Measurements from ENCODE around the gene SCD. TPM values are rescaled to one million over a fixed set of nuclear protein-coding genes. Genes with fewer than 3 reads are reported as not detected.

The SCD gene
- total RNA-seq, 1 experiment from 2014 or later = 215 TPM

GRCh38 chr10:100380400-100380799 lies 33.4 kb downstream of the SCD start:
- no peak for DNase-seq
- H3K27me3 ChIP-seq (ENCODE audit: control insufficient read depth, insufficient read depth, low read length) = no peaks in the 10 kb centered on the region
- H3K4me3 ChIP-seq (ENCODE audit: insufficient read depth, low read depth, low read length) = no peak overlapping the region
- H3K36me3 ChIP-seq (replicated peaks; ENCODE audit: control insufficient read depth, insufficient read depth, low read length) = peaks cover 10% of the 10 kb centered on the region

DNA sequence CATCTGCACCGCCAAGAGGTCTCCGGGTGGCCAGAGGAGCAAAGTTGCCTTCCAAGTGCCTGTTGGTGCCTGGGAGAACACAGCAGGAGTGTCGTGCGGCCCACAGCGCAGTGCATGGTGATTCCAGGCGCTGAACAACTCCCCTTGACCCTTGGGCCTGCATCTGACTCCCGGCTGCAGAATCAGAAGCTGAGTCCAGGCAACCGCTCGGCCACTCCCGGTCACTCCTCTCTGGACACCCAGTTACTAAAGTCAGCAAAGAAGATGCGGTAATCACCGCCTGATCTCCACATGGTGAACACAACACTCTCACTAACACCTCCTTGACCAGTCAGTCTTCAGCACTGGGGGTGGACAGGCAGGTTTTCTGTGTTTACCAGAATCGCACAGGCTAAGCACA lies 35.5 kb downstream of the SCD start:
- Histone ChIP-seq H3K4me3 (ENCODE audit: insufficient read depth, low read depth, low read length) (no peak overlapping the region), H3K27me3 (ENCODE audit: control insufficient read depth, insufficient read depth, low read length) (no peaks in the 10 kb centered on the region), H3K36me3 (replicated peaks; ENCODE audit: control insufficient read depth, insufficient read depth, low read length) (peaks cover 10% of the 10 kb centered on the region)
- no peak for DNase-seq

DNA sequence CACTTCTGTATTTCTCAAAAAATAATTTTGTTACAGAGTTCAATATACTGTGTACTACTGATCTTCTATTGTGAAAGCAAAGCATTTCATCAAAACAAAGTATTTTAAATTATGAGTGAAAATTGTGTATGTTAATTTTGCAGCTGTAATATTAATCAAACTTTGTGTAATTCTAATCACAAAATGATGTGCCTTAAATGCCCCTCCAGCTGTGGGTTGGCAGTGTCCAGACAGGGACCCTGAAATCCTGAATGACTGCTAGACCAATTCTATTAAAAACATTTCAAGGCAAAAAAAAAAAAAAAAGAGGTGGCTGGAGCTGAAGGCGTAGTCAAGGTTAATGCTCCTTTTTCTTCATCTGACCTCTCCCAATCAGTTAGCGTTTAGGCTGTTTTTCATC lies 36.2 kb downstream of the SCD start:
- H3K36me3 ChIP-seq (replicated peaks; ENCODE audit: control insufficient read depth, insufficient read depth, low read length) = peaks cover 11% of the 10 kb centered on the region
- H3K27me3 ChIP-seq (ENCODE audit: control insufficient read depth, insufficient read depth, low read length) = no peaks in the 10 kb centered on the region
- no peak overlapping the region for H3K4me3 ChIP-seq (ENCODE audit: insufficient read depth, low read depth, low read length)
- no peak for DNase-seq

- no peak overlapping the region for H3K4me3 ChIP-seq (ENCODE audit: insufficient read depth, low read depth, low read length)
- 0 out of 2 replicates have a peak, but pooled peaks cover 1% of the 10 kb centered on the region for H3K36me3 ChIP-seq (replicated peaks; ENCODE audit: control insufficient read depth, insufficient read depth, low read length)
- H3K27me3 ChIP-seq (ENCODE audit: control insufficient read depth, insufficient read depth, low read length) = no peaks in the 10 kb centered on the region
- DNase-seq = peak; percentile 5
Observed at GRCh38 chr10:100391163-100392002, 44.4 kb downstream of the SCD start.

GRCh38 chr10:100392686-100393003 lies 45.6 kb downstream of the SCD start:
- DNase-seq = no peak
- Histone ChIP-seq H3K36me3 (replicated peaks; ENCODE audit: control insufficient read depth, insufficient read depth, low read length) (0 out of 2 replicates have a peak, but pooled peaks cover 1% of the 10 kb centered on the region), H3K27me3 (ENCODE audit: control insufficient read depth, insufficient read depth, low read length) (no peaks in the 10 kb centered on the region), H3K4me3 (ENCODE audit: insufficient read depth, low read depth, low read length) (no peak overlapping the region)

DNA sequence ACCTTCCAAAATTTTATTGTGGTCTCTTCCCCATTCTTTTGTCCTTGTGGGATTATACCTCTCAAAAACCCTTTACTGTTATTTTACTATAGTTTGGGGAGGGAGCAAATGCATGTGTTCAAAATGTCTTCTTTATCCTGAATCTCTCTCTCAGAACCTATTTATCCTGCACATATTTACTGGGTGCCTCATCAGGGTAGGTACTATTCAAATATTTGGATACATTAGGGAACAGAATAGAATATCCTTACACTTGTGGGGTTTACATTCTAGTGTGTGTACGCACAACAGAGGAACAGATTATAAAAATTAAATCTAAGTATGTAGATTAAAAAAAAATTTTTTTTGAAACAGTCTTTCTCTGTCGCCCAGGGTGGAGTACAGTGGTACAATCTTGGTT lies 48.6 kb downstream of the SCD start:
- no peak for DNase-seq
- Histone ChIP-seq H3K27me3 (ENCODE audit: control insufficient read depth, insufficient read depth, low read length) (no peaks in the 10 kb centered on the region), H3K36me3 (replicated peaks; ENCODE audit: control insufficient read depth, insufficient read depth, low read length) (no peaks in the 10 kb centered on the region), H3K4me3 (ENCODE audit: insufficient read depth, low read depth, low read length) (no peak overlapping the region)

DNA sequence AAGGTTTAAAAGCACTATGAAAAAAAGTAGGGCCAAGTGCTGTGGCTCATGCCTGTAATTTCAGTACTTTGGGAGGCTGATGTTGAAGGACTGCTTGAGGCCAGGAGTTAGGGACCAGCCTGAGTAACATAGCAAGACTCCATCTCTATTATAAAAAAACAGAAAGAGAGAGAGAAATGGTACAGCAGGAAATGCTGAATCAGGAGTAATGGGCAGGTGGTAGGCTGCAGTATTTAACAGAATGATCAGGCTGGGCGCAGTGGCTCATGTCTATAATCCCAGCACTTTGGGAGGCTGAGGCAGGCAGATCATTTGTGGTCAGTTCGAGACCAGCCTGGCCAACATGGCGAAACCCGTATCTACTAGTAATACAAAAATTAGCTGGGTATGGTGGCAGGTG lies 49.6 kb downstream of the SCD start:
- Histone ChIP-seq H3K4me3 (ENCODE audit: insufficient read depth, low read depth, low read length) (no peak overlapping the region), H3K27me3 (ENCODE audit: control insufficient read depth, insufficient read depth, low read length) (no peaks in the 10 kb centered on the region), H3K36me3 (replicated peaks; ENCODE audit: control insufficient read depth, insufficient read depth, low read length) (no peaks in the 10 kb centered on the region)
- no peak for DNase-seq

DNA sequence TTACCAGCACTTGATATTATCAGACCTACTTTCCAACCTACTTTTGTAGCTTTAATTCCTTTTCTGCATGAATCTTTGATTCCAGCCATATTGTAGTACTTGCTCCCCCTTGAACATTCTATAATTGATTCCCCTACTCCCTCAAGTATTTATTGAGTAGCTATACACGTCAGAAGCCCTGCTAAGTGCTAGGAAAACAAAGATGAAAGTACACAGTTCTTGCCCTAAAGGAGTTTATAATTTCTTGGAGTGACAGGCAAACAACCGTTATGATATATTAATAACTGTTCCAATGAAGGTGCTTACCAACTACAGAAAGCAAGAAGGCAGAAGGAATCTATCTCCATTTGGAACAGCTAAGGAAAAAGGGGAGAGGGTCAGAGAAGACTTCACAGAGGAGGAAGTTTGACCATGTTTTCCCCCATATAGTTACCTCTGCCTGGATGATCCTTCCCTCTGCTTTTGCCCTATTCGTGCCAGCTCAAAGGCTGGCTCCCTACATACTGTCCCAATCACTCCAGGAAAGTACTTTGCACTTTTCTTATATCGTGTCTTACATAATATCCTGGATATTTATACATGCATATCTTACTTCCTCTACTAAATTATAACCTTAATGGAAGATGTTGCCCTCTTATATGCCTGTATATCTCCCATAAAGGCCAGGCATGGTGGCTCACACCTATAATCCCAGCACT lies 54.7 kb downstream of the SCD start:
- Histone ChIP-seq H3K27me3 (ENCODE audit: control insufficient read depth, insufficient read depth, low read length) (no peaks in the 10 kb centered on the region), H3K4me3 (ENCODE audit: insufficient read depth, low read depth, low read length) (no peak overlapping the region), H3K36me3 (replicated peaks; ENCODE audit: control insufficient read depth, insufficient read depth, low read length) (no peaks in the 10 kb centered on the region)
- peak; percentile 1 for DNase-seq

DNA sequence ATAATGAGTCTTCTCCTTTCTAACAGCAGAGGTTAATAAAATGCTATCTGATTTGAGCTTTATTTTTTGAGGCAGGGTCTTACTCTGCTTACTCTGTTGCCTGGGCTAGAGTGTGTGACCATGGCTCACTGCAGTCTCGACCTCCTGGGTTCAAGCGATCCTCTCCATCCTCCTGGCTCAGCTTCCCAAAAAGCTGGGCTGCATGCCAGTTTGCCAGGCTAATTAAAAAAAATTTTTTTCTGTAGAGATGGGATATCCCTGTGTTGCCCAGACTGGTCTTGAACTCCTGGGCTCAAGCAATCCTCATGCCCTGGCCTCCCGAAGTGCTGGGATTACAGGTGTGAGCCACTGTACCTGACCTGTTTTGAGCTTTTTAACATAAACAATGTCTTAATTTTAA lies 56.7 kb downstream of the SCD start:
- H3K36me3 ChIP-seq (replicated peaks; ENCODE audit: control insufficient read depth, insufficient read depth, low read length) = no peaks in the 10 kb centered on the region
- H3K4me3 ChIP-seq (ENCODE audit: insufficient read depth, low read depth, low read length) = no peak overlapping the region
- DNase-seq = no peak
- H3K27me3 ChIP-seq (ENCODE audit: control insufficient read depth, insufficient read depth, low read length) = no peaks in the 10 kb centered on the region

- no peaks in the 10 kb centered on the region for H3K36me3 ChIP-seq (replicated peaks; ENCODE audit: control insufficient read depth, insufficient read depth, low read length)
- H3K27me3 ChIP-seq (ENCODE audit: control insufficient read depth, insufficient read depth, low read length) = no peaks in the 10 kb centered on the region
- H3K4me3 ChIP-seq (ENCODE audit: insufficient read depth, low read depth, low read length) = no peak overlapping the region
- DNase-seq = no peak
Observed at GRCh38 chr10:100413173-100413572, 66.1 kb downstream of the SCD start.

Other genes starting within 250 kb of the SCD start
- gene ERLIN1, start 161.2 kb upstream of the SCD start, total RNA-seq (2014; rRNA removed; shearing (Covaris generic)) = 21.9 and 35.8 TPM in 2 replicates
- 11.8 and 14.8 TPM in 2 replicates for gene CHUK, start 117.6 kb upstream of the SCD start, total RNA-seq (2014; rRNA removed; shearing (Covaris generic))
- 39.9 and 41.7 TPM in 2 replicates for gene CWF19L1, start 79.6 kb upstream of the SCD start, total RNA-seq (2014; rRNA removed; shearing (Covaris generic))
- gene BLOC1S2, start 60.6 kb upstream of the SCD start, total RNA-seq (2014; rRNA removed; shearing (Covaris generic)) = 42.5 and 45.8 TPM in 2 replicates
- not detected in 2 replicates for gene PKD2L1, start 17.0 kb upstream of the SCD start, total RNA-seq (2014; rRNA removed; shearing (Covaris generic))
- 0.10 and 0.37 TPM in 2 replicates for gene WNT8B, start 115.8 kb downstream of the SCD start, total RNA-seq (2014; rRNA removed; shearing (Covaris generic))
- 1.3 and 3.2 TPM in 2 replicates for gene SEC31B, start 172.6 kb downstream of the SCD start, total RNA-seq (2014; rRNA removed; shearing (Covaris generic))
- 206 and 222 TPM in 2 replicates for gene NDUFB8, start 182.6 kb downstream of the SCD start, total RNA-seq (2014; rRNA removed; shearing (Covaris generic))
- 8.1 and 10.0 TPM in 2 replicates for gene HIF1AN, start 188.7 kb downstream of the SCD start, total RNA-seq (2014; rRNA removed; shearing (Covaris generic))